Neural cell (in vitro differentiated cells): ENCODE measurements around the gene GRAP2.

ENCODE experiments used
- CTCF ChIP-seq: fragments of 450-650 bp; IDR thresholded peaks from 2 replicates; pipeline ENCODE4 v1.5.1; 2014; ENCODE audit warnings: antibody characterized with exemption, mild to moderate bottlenecking, moderate library complexity; ENCODE audit not compliant: poor library complexity, severe bottlenecking
- EZH2 ChIP-seq: fragments of 200-600, 300-800 bp; shearing (Covaris generic), sonication (generic); IDR thresholded peaks from 2 replicates; pipeline ENCODE4 v1.6.1; 2014; ENCODE audit warnings: antibody characterized with exemption, low read length, borderline replicate concordance, mild to moderate bottlenecking; ENCODE audit not compliant: insufficient read depth, poor library complexity, severe bottlenecking
- MXI1 ChIP-seq: fragments of 450-650 bp; conservative IDR thresholded peaks from 2 replicates; pipeline ENCODE4 v1.6.1; 2014; ENCODE audit warnings: antibody characterized with exemption, mild to moderate bottlenecking; ENCODE audit not compliant: poor library complexity, severe bottlenecking
- POLR2AphosphoS5 ChIP-seq: IDR thresholded peaks from 2 replicates; pipeline ENCODE4 v1.6.1; 2012
- RAD21 ChIP-seq: fragments of 450-650 bp; conservative IDR thresholded peaks from 2 replicates; pipeline ENCODE4 v1.6.1; 2014; ENCODE audit warnings: antibody characterized with exemption, mild to moderate bottlenecking, moderate library complexity
- REST ChIP-seq: IDR thresholded peaks from 2 replicates; pipeline ENCODE4 v1.6.1; 2012; ENCODE audit warnings: borderline replicate concordance
- TAF1 ChIP-seq: IDR thresholded peaks from 2 replicates; pipeline ENCODE4 v1.6.1; 2012; ENCODE audit warnings: low read depth

- no peak for TF ChIP-seq POLR2AphosphoS5
- no peak for TF ChIP-seq REST
- TF ChIP-seq EZH2, result no peak
- no peak for TF ChIP-seq CTCF
- TF ChIP-seq RAD21, result no peak
- TF ChIP-seq MXI1, result no peak
- TF ChIP-seq TAF1, result no peak
Observed at GRCh38 chr22:39871008-39871798, 29.7 kb upstream of the GRAP2 start.
